Measurements from ENCODE around the gene SLC9A9.

DNA sequence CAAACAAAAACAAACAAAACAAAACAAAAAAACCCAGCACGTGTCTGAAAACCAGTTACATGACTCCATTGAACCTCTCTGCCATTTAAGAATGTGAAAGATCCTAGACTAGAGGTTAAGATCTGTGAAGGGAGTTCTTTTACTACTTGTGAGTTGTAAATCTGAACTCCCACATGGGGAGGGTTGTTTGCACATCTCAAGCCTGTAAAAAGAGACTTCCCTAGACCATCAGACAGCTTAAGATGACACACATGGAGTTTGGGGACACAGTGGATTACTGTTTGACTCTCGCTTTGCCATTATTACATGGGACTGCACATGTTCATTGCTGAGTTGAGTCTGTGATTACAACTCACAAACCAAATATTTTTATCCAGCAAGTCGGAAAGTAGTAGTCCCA is 171.5 kb downstream of the SLC9A9 start:
- no peak for TF ChIP-seq EZH2phosphoT487 (IDR thresholded peaks at IDR 0.05)
- TF ChIP-seq, protein P1, sequence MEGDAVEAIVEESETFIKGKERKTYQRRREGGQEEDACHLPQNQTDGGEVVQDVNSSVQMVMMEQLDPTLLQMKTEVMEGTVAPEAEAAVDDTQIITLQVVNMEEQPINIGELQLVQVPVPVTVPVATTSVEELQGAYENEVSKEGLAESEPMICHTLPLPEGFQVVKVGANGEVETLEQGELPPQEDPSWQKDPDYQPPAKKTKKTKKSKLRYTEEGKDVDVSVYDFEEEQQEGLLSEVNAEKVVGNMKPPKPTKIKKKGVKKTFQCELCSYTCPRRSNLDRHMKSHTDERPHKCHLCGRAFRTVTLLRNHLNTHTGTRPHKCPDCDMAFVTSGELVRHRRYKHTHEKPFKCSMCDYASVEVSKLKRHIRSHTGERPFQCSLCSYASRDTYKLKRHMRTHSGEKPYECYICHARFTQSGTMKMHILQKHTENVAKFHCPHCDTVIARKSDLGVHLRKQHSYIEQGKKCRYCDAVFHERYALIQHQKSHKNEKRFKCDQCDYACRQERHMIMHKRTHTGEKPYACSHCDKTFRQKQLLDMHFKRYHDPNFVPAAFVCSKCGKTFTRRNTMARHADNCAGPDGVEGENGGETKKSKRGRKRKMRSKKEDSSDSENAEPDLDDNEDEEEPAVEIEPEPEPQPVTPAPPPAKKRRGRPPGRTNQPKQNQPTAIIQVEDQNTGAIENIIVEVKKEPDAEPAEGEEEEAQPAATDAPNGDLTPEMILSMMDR (IDR thresholded peaks at IDR 0.05) = no peak

Measured in neural progenitor cell (in vitro differentiated cells).